GM21360 (cell line): ENCODE measurements around the gene FAM107A.
A peak's percentile ranks its signal among the peaks of the same experiment; 100 is the strongest.
"Not testable (repeated sequence)": the region's sequence is repeated elsewhere in the genome, so short reads cannot be mapped to it uniquely, and the experiment has no call there.

ENCODE experiments used
- ATAC-seq: cut with Tn5 transposase; IDR thresholded peaks from one replicate; pipeline ENCODE4 v1.9.1; 2021; ENCODE audit warnings: mild to moderate bottlenecking, moderate library complexity; ENCODE audit not compliant: unreplicated experiment

Gene FAM107A

DNA sequence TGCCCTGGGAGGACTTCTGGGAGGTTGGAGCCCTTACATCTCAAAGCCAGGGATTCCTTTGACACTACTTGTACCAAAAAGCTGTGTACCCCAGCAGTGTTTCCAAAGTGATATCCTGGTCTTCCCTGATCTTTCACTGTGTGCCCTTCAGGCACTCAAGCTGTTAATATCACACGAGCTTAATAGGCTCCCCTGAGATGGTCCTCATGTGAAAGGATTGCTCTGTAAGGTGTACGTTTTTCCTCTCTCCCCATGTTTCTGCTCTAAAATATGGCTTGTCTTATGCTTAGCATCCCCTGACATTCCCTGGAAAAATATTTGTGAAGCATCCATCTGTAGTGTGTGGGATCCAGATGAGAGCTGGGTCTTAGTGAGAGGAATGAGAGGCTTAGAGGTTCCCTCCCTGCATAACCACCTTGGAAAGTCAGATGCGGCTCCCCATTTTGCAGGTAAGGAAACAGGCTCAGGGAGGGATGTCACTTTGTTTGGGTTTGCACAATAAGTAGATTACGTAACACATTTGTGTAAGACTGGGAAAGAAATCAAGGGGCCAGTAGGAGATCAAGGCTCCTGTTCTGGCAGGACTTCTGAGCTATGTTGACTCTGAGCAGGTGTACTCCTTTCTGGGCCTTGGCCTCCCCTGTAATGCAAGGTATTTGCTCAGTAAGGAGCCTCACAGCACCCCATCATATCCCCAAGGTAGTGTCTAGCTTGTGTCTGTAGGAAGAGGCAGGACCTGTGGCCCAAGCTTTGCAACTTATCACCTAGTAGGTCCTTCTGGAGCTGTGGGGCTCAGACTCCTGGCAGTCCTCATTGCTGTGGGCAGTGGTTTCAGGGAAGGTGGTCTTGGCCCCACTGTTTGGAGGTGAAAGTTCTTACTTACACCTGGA, 39.5 kb downstream of the FAM107A start:
- no peak for ATAC-seq

- ATAC-seq = no peak
Measured at GRCh38 chr3:58536501-58537411, 40.4 kb downstream of the FAM107A start, which contains the start of gene ACOX2. ACOX2 (minus strand) TSS chr3:58537190; CDS start chr3:58535106, 2,084 bp downstream.

- ATAC-seq = no peak
Measured at GRCh38 chr3:58535531-58536500, 41.4 kb downstream of the FAM107A start.

- ATAC-seq = no peak
Measured at GRCh38 chr3:58534592-58535494, 42.3 kb downstream of the FAM107A start.

DNA sequence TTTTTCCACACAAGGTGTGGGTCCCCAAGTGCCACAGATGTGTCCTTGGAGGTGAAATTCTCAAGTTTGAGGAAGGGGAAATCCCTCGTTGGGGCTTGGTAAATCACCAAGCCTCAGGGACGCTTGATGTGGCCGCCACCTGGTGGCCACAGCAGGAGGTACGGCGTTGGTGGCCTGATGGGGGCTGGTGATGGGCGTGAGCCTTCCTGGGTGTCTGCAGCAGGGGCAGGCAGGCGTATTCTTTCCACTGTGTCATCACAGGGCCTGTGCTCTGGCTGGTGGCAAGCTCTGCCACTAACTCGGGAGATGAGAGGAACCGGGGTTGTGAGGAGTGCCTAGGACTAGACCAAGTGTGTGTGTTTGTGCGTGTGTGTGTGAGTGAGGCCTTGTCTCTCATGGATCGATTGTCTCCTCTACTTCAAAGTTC, 44.4 kb downstream of the FAM107A start:
- peak; percentile 83 for ATAC-seq

DNA sequence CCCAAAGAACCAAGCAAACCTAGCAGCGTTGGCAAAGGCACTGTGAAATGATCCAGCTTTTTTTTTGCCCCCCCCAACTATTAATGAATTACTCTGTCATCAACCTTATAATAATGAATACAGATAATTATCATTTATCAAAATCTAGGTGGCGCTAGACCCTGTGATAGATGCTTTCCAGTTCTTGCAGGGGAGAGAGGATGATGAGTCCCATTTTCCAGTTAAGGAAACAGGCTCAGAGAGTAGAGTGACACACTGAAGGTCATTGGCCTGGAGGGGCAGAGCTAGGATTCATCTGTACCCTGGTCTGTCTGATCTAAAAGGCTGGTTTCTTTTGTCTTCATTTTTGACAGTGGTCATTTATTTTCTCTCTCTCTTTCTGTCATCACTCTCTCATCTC, 45.2 kb downstream of the FAM107A start:
- no peak for ATAC-seq

DNA sequence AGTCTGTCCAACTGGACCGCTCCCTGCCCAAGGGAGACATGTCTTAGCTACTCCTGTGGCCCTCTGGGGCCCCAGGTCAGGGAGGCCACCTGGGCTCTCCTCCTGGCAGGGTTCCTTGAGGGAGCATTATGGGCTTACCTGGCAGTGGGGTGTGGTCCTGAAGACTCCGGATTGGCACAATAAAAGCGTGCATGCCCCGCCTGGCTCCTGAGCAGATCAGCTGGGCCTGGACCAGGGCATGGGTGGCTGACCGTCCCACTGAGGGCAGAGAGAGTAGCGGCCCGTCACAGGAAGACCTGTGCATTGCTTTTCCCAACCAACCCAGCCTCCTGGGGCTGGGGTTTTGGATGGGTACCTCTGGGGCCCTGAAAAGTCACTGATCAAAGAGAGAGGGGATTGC, 45.6 kb downstream of the FAM107A start:
- no peak for ATAC-seq

- ATAC-seq = no peak
Measured at GRCh38 chr3:58530354-58530865, 46.8 kb downstream of the FAM107A start.

GRCh38 chr3:58529516-58530353, 47.5 kb downstream of the FAM107A start:
- no peak for ATAC-seq

GRCh38 chr3:58528629-58529028, 48.6 kb downstream of the FAM107A start:
- no peak for ATAC-seq

DNA sequence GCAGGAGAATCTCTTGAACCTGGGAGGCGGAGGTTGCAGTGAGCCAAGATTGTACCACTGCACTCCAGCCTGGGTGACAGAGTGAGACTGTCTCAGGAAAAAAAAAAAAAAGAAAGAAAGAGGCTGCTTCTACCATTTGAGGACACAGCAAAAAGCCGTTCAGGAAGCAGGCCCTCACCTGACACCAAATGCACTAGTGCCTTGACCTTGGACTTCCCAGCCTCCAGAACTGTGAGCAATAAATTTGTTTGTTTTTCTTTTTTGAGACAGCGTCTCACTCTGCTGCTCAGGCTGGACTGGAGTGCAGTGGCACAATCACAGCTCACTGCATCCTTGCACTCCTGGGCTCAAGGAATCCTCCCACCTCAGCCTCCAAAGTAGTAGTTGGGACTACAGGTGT, 49.8 kb downstream of the FAM107A start:
- ATAC-seq = not testable (repeated sequence)

DNA sequence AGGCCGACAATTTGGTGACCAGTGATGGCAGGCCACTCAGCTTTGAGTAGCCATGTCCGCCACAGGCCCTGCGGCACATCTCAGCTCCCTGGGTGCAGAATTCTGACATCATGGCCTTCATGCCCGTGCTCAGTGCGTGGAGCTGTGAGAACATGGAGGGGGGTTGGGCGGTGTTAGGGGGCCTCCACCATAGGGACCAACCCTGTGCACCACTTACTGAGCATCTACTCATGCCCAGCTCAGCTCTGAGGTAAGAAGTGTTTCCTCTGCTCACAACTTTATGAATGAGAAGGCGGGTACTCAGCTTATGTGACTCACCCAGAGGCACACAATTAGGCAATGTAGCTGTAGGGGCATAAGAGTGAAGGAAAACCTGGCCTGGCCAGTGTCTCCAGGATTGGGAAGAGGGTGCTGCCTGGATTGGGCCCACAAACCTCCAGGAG, 50.7 kb downstream of the FAM107A start:
- no peak for ATAC-seq

DNA sequence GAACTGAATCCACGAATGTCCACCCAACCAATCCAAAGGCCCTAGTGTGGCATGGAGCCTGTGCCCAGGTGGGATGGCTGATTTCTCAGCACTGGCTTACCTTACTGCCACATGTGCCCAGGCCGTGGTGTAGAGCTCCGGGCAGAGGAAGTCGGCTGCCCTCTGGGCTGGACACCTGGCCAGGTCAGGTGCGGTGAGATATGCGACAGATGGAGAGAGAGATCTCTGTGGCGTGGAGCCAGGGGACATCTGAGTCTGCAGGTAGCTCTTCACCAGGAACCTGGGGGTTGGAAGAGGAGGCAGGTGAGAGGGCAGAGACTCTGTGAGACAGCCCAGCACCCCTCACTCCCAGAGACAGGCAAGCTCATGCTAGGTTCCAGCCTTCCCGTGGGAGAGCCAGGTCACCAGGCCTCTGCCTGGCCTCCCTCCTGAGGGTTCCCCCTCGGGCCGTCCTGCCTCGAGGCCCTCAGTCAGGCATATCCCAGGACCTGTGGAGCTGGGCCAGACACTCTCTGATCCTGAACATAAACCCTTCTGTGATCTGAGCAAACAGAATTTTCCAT, 52.8 kb downstream of the FAM107A start:
- ATAC-seq = no peak

GRCh38 chr3:58522759-58523425, 54.3 kb downstream of the FAM107A start:
- ATAC-seq = no peak

DNA sequence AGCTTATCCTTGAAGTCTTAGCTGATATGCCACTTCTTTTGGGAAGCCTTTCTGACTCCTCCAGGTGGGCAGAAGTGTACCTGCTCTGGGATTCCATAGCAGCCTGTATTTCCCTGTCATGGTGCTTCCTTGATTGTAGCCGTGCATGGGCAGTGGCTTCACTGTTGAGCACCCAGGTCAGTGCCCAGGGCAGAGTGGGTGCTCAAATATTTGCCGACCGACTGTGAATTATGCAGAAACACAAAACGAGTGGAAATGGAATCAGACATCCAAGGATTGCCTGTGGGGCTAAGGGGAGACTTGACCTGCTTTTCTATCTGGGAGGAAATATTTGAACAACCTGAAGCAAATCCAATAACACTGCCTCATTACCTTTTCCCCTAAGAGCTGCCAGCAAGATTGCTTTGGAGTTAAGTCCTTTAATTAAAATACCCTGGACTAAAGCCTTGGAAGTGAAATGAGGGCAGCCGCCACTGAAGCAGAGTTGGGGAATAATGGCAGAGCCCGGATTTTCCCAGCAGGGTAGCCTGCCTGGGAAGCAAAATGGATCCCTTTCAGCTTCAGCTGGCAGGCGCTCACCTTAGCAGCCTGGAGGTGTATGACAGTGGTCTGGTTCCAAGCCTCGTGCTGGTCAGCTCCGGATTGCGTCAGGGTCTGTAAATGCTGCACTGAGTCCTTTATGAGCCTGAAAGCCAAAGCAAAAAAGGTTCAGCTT, 55.1 kb downstream of the FAM107A start:
- ATAC-seq = no peak

DNA sequence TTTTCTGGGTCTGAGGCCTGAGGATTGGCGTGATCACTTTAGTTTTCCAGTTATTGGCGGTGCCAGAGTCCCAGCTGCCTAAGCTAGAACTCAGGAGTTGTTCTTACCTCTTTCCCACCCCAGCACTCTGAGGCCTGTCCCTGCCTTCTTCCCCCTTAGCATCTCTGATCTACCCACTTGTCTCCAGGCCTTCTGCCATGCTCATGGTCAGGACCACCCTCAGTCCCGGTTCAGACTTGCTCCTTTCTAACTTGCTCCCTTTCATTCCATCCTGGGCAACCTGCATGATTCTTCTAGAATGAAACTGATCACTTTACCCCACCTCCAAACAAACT, 55.9 kb downstream of the FAM107A start:
- ATAC-seq = no peak
